Kidney (tissue), 14 donors: ENCODE data around the gene SEMA3C. TPM values are rescaled to one million over a fixed set of nuclear protein-coding genes. Genes with fewer than 3 reads are reported as not detected.

ENCODE experiments used
- DNase-seq, 5 donors: peaks; one replicate each; pipeline ENCODE4 v3.0.0-alpha.2; 2013 to 2020
- FAIRE-seq: peaks from 2 replicates; lab custom pipeline; 2012; peaks lifted over from hg19 to GRCh38; lab: Jason Lieb, UNC
- H3K27ac ChIP-seq, 2 donors: one replicate each; pipeline ENCODE4 v1.7.0; 2013; ENCODE audit warnings: low read depth in 2 of 2, low read length in 2 of 2, inconsistent platforms in 1 of 2
- H3K27me3 ChIP-seq: one replicate; pipeline ENCODE4 v1.7.1; 2013; ENCODE audit warnings: low read length, inconsistent platforms; ENCODE audit not compliant: control insufficient read depth, insufficient read depth
- H3K36me3 ChIP-seq, 3 donors: one replicate each; pipeline versions ENCODE4 v1.7.0 to v1.7.1; 2013; ENCODE audit warnings: low read length in 3 of 3, control low read depth in 1 of 3, inconsistent platforms in 1 of 3; ENCODE audit not compliant: insufficient read depth in 3 of 3, control insufficient read depth in 2 of 3
- H3K4me1 ChIP-seq, 3 donors: one replicate each; pipeline versions ENCODE4 v1.7.0 to v1.7.1; 2013; ENCODE audit warnings: low read length in 3 of 3, inconsistent platforms in 1 of 3, low read depth in 1 of 3; ENCODE audit not compliant: control insufficient read depth in 2 of 3, insufficient read depth in 2 of 3
- H3K4me3 ChIP-seq, 3 donors: one replicate each; pipeline versions ENCODE4 v1.7.0 to v1.8.1; 2013; ENCODE audit warnings: low read length in 3 of 3, control low read depth in 1 of 3, inconsistent platforms in 1 of 3
- H3K9ac ChIP-seq, 3 donors: one replicate each; pipeline versions ENCODE4 v1.7.0 to v1.7.1; 2013; ENCODE audit warnings: low read length in 3 of 3, control low read depth in 1 of 3, inconsistent platforms in 1 of 3
- H3K9me3 ChIP-seq, 3 donors: one replicate each; pipeline versions ENCODE4 v1.7.0 to v1.7.1; 2013; ENCODE audit warnings: low read length in 3 of 3, control low read depth in 1 of 3, inconsistent platforms in 1 of 3; ENCODE audit not compliant: control insufficient read depth in 2 of 3, insufficient read depth in 1 of 3
- CTCF ChIP-seq: IDR thresholded peaks from 3 replicates; pipeline ENCODE4 v1.5.1; 2012; ENCODE audit warnings: mild to moderate bottlenecking, moderate library complexity, borderline replicate concordance; ENCODE audit not compliant: insufficient read depth; ENCODE audit errors: extremely low read depth
- intact Hi-C: fragments of 100-400 bp; cut with DNase I; formaldehyde crosslinking; loops from one replicate; pipeline ENCODE4 v1.11.1; 2022
- polyA plus RNA-seq: library from polyadenylated mRNA; stranded (reverse); fragments of 350-450 nt; fragmentation: Illumina TruSeq; extraction: RNeasy Lipid Tissue Mini Kit (QIAGEN cat#74804); gene quantifications from one replicate; pipeline ENCODE4 v1.2.3, GENCODE V29; 2014; ENCODE audit warnings: low read depth, low replicate concordance; ENCODE audit not compliant: insufficient read depth
- total RNA-seq: library from RNA; stranded (reverse); fragmentation: NEBNext Ultra II Directional; extraction: Animal tissue kit (Norgen Biotek cat#: 25700); gene quantifications from one replicate; pipeline ENCODE4 v1.2.1, GENCODE V29; 2021
- donor health status: control.
- donor health status: control.
- donor health status: control.
- donor health status: control.
- donor health status: control.
- donor health status: DM: yes; HTN: yes; CAD: no.
- donor health status: Normal renal cell carcinoma (clear cell type).

Gene SEMA3C
- total and polyA plus RNA-seq, 2 donors from 2014 or later: 3.9 to 17.2 TPM

GRCh38 chr7:80729591-80730320 lies 189.1 kb downstream of the SEMA3C start:
- Histone ChIP-seq H3K9me3 (no peaks in the 10 kb centered on the region), H3K27ac (no peak overlapping the region), H3K36me3 (no peaks in the 10 kb centered on the region), H3K4me1 (no peaks in the 10 kb centered on the region), H3K4me3 (no peak overlapping the region), H3K27me3 (no peaks in the 10 kb centered on the region), H3K9ac (no peak overlapping the region)
- no peak for TF ChIP-seq CTCF
- no peak for FAIRE-seq
- DNase-seq: peak in 1 of 5 donors; percentile 57
- intact Hi-C loops: no loop called here

GRCh38 chr7:80726666-80727065 lies 192.2 kb downstream of the SEMA3C start:
- Histone ChIP-seq H3K4me3 (no peak overlapping the region), H3K9me3 (no peaks in the 10 kb centered on the region), H3K27me3 (no peaks in the 10 kb centered on the region), H3K27ac (no peak overlapping the region), H3K9ac (no peak overlapping the region), H3K4me1 (no peaks in the 10 kb centered on the region), H3K36me3 (no peaks in the 10 kb centered on the region)
- no peak for FAIRE-seq
- no peak for TF ChIP-seq CTCF
- DNase-seq: no peak
- intact Hi-C loops: no loop called here

- FAIRE-seq: no peak
Observed at GRCh38 chr7:80725181-80725611, 193.7 kb downstream of the SEMA3C start.

More at GRCh38 chr7:80725181-80725611, 193.7 kb downstream of the SEMA3C start:
- Histone ChIP-seq H3K27me3 (no peaks in the 10 kb centered on the region), H3K9me3 (no peaks in the 10 kb centered on the region), H3K4me1 (no peaks in the 10 kb centered on the region), H3K27ac (no peak overlapping the region), H3K9ac (no peak overlapping the region), H3K4me3 (no peak overlapping the region), H3K36me3 (no peaks in the 10 kb centered on the region)
- DNase-seq: no peak
- TF ChIP-seq CTCF: no peak
- intact Hi-C loops: no loop called here
